Immature natural killer cell (primary cell): ENCODE data around the gene SLC17A5. TPM values are rescaled to one million over a fixed set of nuclear protein-coding genes. Genes with fewer than 3 reads are reported as not detected.
"Not testable (repeated sequence)": the region's sequence is repeated elsewhere in the genome, so short reads cannot be mapped to it uniquely, and the experiment has no call there.

Source experiments
- DNase-seq, 3 donors: peaks; one replicate each; pipeline ENCODE4 v3.0.0; 2022; ENCODE audit warnings: mixed read lengths in 1 of 3
- H3K27ac Mint-ChIP-seq, 6 donors: one replicate each; pipeline ENCODE4 v1.8.0; 2020; ENCODE audit warnings: mixed read lengths in 6 of 6, mild to moderate bottlenecking in 5 of 6, inconsistent platforms in 4 of 6, moderate library complexity in 3 of 6
- H3K27me3 Mint-ChIP-seq, 3 donors: one replicate each; pipeline ENCODE4 v1.8.0; 2020 to 2021; ENCODE audit warnings: low read depth in 3 of 3, mild to moderate bottlenecking in 3 of 3, mixed read lengths in 3 of 3, moderate library complexity in 3 of 3, inconsistent platforms in 1 of 3
- H3K36me3 Mint-ChIP-seq, 3 donors: one replicate each; pipeline ENCODE4 v1.8.0; 2020; ENCODE audit warnings: mixed read lengths in 3 of 3, inconsistent platforms in 2 of 3, mild to moderate bottlenecking in 2 of 3
- H3K4me1 Mint-ChIP-seq, 2 donors: one replicate each; pipeline ENCODE4 v1.8.0; 2020; ENCODE audit warnings: inconsistent platforms in 2 of 2, mild to moderate bottlenecking in 2 of 2, mixed read lengths in 2 of 2, moderate library complexity in 1 of 2
- H3K4me3 Mint-ChIP-seq, 5 donors: one replicate each; pipeline ENCODE4 v1.8.0; 2020; ENCODE audit warnings: mild to moderate bottlenecking in 5 of 5, mixed read lengths in 5 of 5, inconsistent platforms in 3 of 5, moderate library complexity in 3 of 5
- H3K9me3 Mint-ChIP-seq, 6 donors: one replicate each; pipeline ENCODE4 v1.8.0; 2020; ENCODE audit warnings: mild to moderate bottlenecking in 6 of 6, mixed read lengths in 6 of 6, inconsistent platforms in 4 of 6, moderate library complexity in 3 of 6
- polyA plus RNA-seq, 3 donors: library from polyadenylated mRNA; unstranded; fragments of 300-500 nt; fragmentation: Illumina TruSeq; gene quantifications; one replicate each; pipeline ENCODE4 v1.2.3, GENCODE V29; 2021

Gene SLC17A5
- polyA plus RNA-seq, 3 donors from 2014 or later, result 3.0 to 9.4 (median 5.9) TPM

DNA sequence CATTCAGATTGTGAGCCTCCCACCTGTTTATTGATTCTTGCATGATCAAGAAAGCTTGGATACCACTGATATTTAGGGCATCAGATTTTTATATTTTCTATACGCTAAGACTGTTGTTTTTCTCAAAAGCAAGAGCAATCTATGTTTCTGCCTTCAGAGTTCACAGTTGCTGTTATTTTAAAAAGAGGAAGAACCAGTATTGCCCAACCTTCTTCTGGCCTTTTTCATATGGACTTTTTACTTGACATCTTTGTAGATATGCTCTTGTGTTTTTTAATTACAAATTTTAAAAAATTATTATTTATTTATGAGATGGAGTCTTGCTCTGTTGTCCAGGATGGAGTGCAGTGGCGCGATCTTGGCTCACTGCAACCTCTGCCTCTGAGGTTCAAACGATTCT, 28.9 kb downstream of the SLC17A5 start:
- no peaks in the 10 kb centered on the region for H3K9me3 Mint-ChIP-seq
- no peak overlapping the region for H3K4me3 Mint-ChIP-seq
- H3K36me3 Mint-ChIP-seq, result peaks cover 0 to 21% (median 0%) of the 10 kb centered on the region in 3 donors
- no peak for DNase-seq
- no peak overlapping the region for H3K27ac Mint-ChIP-seq
- peaks cover 5 to 6% of the 10 kb centered on the region in 2 donors for H3K4me1 Mint-ChIP-seq
- no peaks in the 10 kb centered on the region for H3K27me3 Mint-ChIP-seq

- peaks cover 0 to 14% (median 4%) of the 10 kb centered on the region in 3 donors for H3K36me3 Mint-ChIP-seq
- H3K9me3 Mint-ChIP-seq, H3K27ac Mint-ChIP-seq, H3K4me3 Mint-ChIP-seq, DNase-seq, H3K4me1 Mint-ChIP-seq, H3K27me3 Mint-ChIP-seq: not testable (repeated sequence)
Observed at GRCh38 chr6:73623480-73623879, 30.3 kb downstream of the SLC17A5 start.

- H3K36me3 Mint-ChIP-seq, result peaks cover 12 to 24% (median 18%) of the 10 kb centered on the region in 3 donors
- H3K27me3 Mint-ChIP-seq, H3K4me3 Mint-ChIP-seq, H3K4me1 Mint-ChIP-seq, H3K27ac Mint-ChIP-seq, H3K9me3 Mint-ChIP-seq, DNase-seq: not testable (repeated sequence)
Observed at GRCh38 chr6:73618082-73618481, 35.7 kb downstream of the SLC17A5 start.

DNA sequence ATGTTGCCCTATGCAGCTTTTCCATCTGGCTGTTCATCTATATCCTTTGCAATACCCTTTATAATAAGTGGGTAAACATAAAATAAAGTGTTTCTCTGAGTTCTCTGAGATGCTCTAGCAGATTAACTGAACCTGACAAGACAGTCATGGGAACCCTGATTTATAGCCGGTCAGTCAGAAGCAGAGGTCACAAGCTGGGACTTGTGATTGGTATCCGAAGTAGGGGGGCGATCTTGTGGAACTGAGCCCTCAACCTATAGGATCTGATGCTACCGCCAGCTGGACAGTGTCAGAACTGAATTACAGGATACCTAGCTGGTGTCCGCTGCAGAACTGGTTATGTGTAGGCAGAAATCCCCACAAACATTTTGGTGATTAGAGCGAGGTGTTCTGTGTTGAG, 39.0 kb downstream of the SLC17A5 start:
- H3K4me1 Mint-ChIP-seq, result peaks cover 0 to 8% of the 10 kb centered on the region in 2 donors
- no peaks in the 10 kb centered on the region for H3K27me3 Mint-ChIP-seq
- no peaks in the 10 kb centered on the region for H3K9me3 Mint-ChIP-seq
- no peak overlapping the region for H3K27ac Mint-ChIP-seq
- no peak for DNase-seq
- peaks cover 12 to 25% (median 18%) of the 10 kb centered on the region in 3 donors for H3K36me3 Mint-ChIP-seq
- H3K4me3 Mint-ChIP-seq, result no peak overlapping the region

- Mint-ChIP-seq H3K27ac (no peak overlapping the region), H3K27me3 (no peaks in the 10 kb centered on the region), H3K36me3 (peaks cover 18 to 29% (median 23%) of the 10 kb centered on the region in 3 donors), H3K4me3 (no peak overlapping the region), H3K4me1 (peaks cover 0 to 7% of the 10 kb centered on the region in 2 donors), H3K9me3 (no peaks in the 10 kb centered on the region)
- no peak for DNase-seq
Observed at GRCh38 chr6:73613806-73614536, 39.8 kb downstream of the SLC17A5 start.

DNA sequence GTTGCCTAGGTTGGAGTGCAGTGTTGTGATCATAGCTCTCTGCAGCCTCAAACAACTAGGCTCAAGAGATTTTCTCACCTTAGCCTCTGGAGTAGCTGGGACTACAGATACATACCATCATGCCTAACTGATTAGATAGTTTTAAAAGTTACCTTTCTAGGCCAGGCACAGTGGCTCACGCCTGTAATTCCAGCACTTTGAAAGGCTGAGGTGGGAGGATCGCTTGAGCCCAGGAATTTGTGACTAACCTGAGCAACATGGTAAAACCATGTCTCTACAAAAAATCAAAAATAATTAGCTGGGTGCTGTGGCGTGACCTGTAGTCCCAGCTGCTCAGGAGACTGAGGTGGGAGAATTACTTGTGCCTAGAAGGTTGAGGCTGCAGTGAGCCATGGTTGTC, 41.2 kb downstream of the SLC17A5 start:
- no peak overlapping the region for H3K4me3 Mint-ChIP-seq
- DNase-seq, result no peak
- H3K9me3 Mint-ChIP-seq, result no peaks in the 10 kb centered on the region
- no peaks in the 10 kb centered on the region for H3K27me3 Mint-ChIP-seq
- peaks cover 23 to 36% (median 25%) of the 10 kb centered on the region in 3 donors for H3K36me3 Mint-ChIP-seq
- no peak overlapping the region for H3K27ac Mint-ChIP-seq
- peaks cover 0 to 7% of the 10 kb centered on the region in 2 donors for H3K4me1 Mint-ChIP-seq

GRCh38 chr6:73610444-73611275, 43.1 kb downstream of the SLC17A5 start:
- Mint-ChIP-seq H3K27ac (peak overlapping the region in 5 of 6 donors; percentile 2 to 15 (median 9)), H3K27me3 (no peaks in the 10 kb centered on the region), H3K4me1 (peaks cover 0 to 7% of the 10 kb centered on the region in 2 donors), H3K4me3 (no peak overlapping the region), H3K9me3 (no peaks in the 10 kb centered on the region), H3K36me3 (peaks cover 18 to 33% (median 22%) of the 10 kb centered on the region in 3 donors)
- DNase-seq, result peak; percentile 52 to 58 (median 53)

DNA sequence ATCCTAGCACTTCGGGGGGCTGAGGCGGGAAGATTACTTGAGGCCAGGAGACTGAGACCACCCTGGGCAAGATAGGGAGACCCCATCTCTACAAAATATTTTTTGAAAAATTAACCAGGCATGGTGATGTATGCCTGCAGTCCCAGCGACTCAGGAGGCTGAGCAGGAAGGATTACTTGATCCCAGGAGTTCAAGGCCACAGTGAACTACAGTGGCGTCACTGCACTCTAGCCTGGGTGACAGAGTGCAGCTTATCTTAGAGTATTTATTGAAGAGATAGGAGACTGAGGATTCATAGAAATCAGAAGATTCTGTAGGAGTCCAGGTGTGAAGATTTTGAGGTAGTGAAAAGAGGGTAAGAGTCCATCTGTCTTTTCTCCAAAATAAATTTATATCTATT, 45.0 kb downstream of the SLC17A5 start:
- DNase-seq, result no peak
- Mint-ChIP-seq H3K4me1 (peaks cover 0 to 7% of the 10 kb centered on the region in 2 donors), H3K36me3 (peaks cover 12 to 32% (median 17%) of the 10 kb centered on the region in 3 donors), H3K27ac (peak overlapping the region in 1 of 6 donors; percentile 55), H3K27me3 (no peaks in the 10 kb centered on the region), H3K9me3 (no peaks in the 10 kb centered on the region), H3K4me3 (no peak overlapping the region)

- Mint-ChIP-seq H3K36me3 (peaks cover 12 to 41% (median 19%) of the 10 kb centered on the region in 3 donors), H3K9me3 (no peaks in the 10 kb centered on the region), H3K27ac (no peak overlapping the region), H3K4me3 (no peak overlapping the region), H3K4me1 (peaks cover 0 to 7% of the 10 kb centered on the region in 2 donors), H3K27me3 (no peaks in the 10 kb centered on the region)
- DNase-seq, result no peak
Observed at GRCh38 chr6:73606428-73606827, 47.4 kb downstream of the SLC17A5 start.

GRCh38 chr6:73604461-73604860, 49.3 kb downstream of the SLC17A5 start:
- DNase-seq, result no peak
- no peak overlapping the region for H3K4me3 Mint-ChIP-seq
- no peak overlapping the region for H3K27ac Mint-ChIP-seq
- H3K9me3 Mint-ChIP-seq, result no peaks in the 10 kb centered on the region
- no peaks in the 10 kb centered on the region for H3K4me1 Mint-ChIP-seq
- H3K36me3 Mint-ChIP-seq, result peaks cover 12 to 37% (median 21%) of the 10 kb centered on the region in 3 donors
- no peaks in the 10 kb centered on the region for H3K27me3 Mint-ChIP-seq

DNA sequence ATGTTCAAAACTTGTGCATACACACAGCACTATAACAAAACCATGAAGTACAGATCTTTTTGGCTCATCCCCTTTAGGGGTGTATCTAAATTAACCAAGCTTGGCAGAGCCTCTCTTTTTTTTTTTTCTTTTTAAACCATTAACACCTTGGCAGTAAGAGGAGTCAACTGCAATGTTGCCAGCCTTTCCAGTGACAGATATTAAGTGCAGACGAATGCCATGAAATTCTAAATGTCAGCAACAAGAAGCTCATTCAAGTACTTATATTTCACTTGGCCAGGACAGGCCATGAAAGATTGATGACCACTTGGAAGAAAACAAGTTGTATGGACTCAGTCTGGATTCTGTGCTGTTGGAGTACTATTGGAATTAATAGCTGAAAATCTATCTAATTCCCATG, 49.8 kb downstream of the SLC17A5 start:
- Mint-ChIP-seq H3K4me1 (no peaks in the 10 kb centered on the region), H3K27ac (peak overlapping the region in 2 of 6 donors; percentile 24 to 39), H3K27me3 (no peaks in the 10 kb centered on the region), H3K4me3 (no peak overlapping the region), H3K36me3 (peaks cover 9 to 37% (median 20%) of the 10 kb centered on the region in 3 donors), H3K9me3 (no peaks in the 10 kb centered on the region)
- no peak for DNase-seq

- Mint-ChIP-seq H3K36me3 (no peaks in the 10 kb centered on the region), H3K4me3 (peak overlapping the region; percentile 66 to 86 (median 82)), H3K4me1 (peaks cover 21% of the 10 kb centered on the region in 2 donors), H3K27me3 (peaks cover 0 to 8% (median 5%) of the 10 kb centered on the region in 3 donors), H3K27ac (peak overlapping the region; percentile 97 to 99 (median 99)), H3K9me3 (no peaks in the 10 kb centered on the region)
- DNase-seq, result no peak
Observed at GRCh38 chr6:73586416-73586974, 67.3 kb downstream of the SLC17A5 start.

DNA sequence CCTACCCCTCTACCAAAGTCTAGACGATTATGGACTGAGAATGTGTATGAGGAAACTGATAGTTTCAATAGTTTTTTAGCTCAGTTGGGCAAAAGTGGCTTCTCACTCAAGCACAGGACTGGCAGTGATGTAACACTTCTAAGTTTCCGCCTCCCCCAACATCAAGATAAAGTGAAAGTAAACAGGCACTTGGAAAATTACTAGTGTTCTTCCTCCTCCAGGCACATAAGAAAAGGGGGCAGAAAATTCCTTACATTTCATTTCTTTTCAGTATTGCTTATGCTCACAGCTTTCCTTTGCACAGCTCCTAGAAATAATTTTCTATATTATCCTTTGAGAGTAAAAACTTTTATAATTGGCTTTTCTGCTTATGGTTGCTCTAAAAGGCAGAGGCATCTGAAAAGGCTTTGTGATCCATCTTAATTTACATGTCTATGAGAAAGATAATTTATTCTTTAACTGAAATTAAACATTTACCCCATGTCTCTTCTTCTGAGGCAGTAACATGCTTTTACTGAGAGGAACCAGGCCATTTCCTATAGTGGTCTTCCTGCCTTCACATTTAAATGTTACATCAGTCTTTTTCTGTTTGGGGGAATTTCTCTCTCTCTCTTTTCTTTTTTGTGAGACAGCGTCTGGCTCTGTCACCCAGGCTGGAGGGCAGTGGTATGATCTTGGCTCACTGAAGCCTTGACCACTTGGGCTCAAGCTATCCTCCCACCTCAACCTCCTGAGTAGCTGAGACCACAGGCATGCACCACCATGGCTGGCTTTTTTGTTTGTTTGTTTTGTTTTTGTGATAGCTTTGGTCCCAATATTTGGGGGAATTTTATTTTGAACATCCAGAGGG, 68.0 kb downstream of the SLC17A5 start:
- Mint-ChIP-seq H3K36me3 (peaks cover 0 to 1% (median 0%) of the 10 kb centered on the region in 3 donors), H3K9me3 (no peaks in the 10 kb centered on the region), H3K27ac (peak overlapping the region; percentile 97 to 99 (median 99)), H3K4me3 (peak overlapping the region; percentile 66 to 86 (median 82)), H3K4me1 (peaks cover 25 to 26% of the 10 kb centered on the region in 2 donors), H3K27me3 (peaks cover 0 to 8% (median 5%) of the 10 kb centered on the region in 3 donors)
- peak; percentile 73 to 74 (median 74) for DNase-seq
